ENCODE data around the gene LAMA2.

LAMA2 gene

GRCh38 chr6:129269076-129269475 lies 386.1 kb downstream of the LAMA2 start:
- H3K36me3 ChIP-seq (ENCODE audit: control insufficient read depth in 1 of 2, insufficient read depth in 2 of 2, low read depth in 1 of 2, low read length in 2 of 2), result peaks cover 0 to 21% of the 10 kb centered on the region in 2 experiments
- no peak overlapping the region for H3K4me3 ChIP-seq (ENCODE audit: insufficient read depth in 1 of 2, low read depth in 1 of 2, low read length in 2 of 2)
- no peak overlapping the region for H3K4ac ChIP-seq (ENCODE audit: low read depth in 1 of 2, low read length in 2 of 2)
- H3K9ac ChIP-seq (ENCODE audit: low read length), result no peak overlapping the region
- H2BK5ac ChIP-seq (ENCODE audit: low read depth, low read length, poor library complexity, severe bottlenecking), result no peak overlapping the region
- H3K18ac ChIP-seq (ENCODE audit: low read depth in 1 of 2, low read length in 2 of 2), result no peak overlapping the region
- no peak overlapping the region for H4K91ac ChIP-seq (ENCODE audit: low read length)
- H2BK12ac ChIP-seq (ENCODE audit: low read length in 2 of 2), result no peak overlapping the region
- no peak overlapping the region for H3K4me2 ChIP-seq (ENCODE audit: low read length, poor library complexity, severe bottlenecking)
- H2AFZ ChIP-seq (ENCODE audit: low read depth, low read length), result no peak overlapping the region
- H3K27ac ChIP-seq (ENCODE audit: low read length, poor library complexity, severe bottlenecking), result no peak overlapping the region
- no peaks in the 10 kb centered on the region for H3K79me1 ChIP-seq (replicated peaks; ENCODE audit: low read length, poor library complexity, severe bottlenecking)
- H3K14ac ChIP-seq (ENCODE audit: low read length in 2 of 2), result no peak overlapping the region
- H2BK15ac ChIP-seq (ENCODE audit: low read depth, poor library complexity, severe bottlenecking), result no peak overlapping the region
- DNase-seq, result no peak
- H3K4me1 ChIP-seq (ENCODE audit: control insufficient read depth, insufficient read depth, low read depth, low read length), result no peaks in the 10 kb centered on the region
- no peaks in the 10 kb centered on the region for H3K27me3 ChIP-seq (ENCODE audit: control insufficient read depth in 1 of 2, insufficient read depth in 1 of 2, low read length in 2 of 2)
- H3K23ac ChIP-seq (ENCODE audit: low read length in 2 of 2), result no peak overlapping the region
- H2BK120ac ChIP-seq (ENCODE audit: low read depth, low read length), result no peak overlapping the region
- H3K9me3 ChIP-seq (ENCODE audit: control insufficient read depth, low read length), result no peaks in the 10 kb centered on the region
- H2AK5ac ChIP-seq (ENCODE audit: low read length, severe bottlenecking), result no peak overlapping the region
- no peak overlapping the region for H4K8ac ChIP-seq (ENCODE audit: low read length)
- 100% methylated on average over 1 of the region's 2 CpGs for WGBS

- Histone ChIP-seq H3K79me1 (replicated peaks; ENCODE audit: low read length, poor library complexity, severe bottlenecking) (no peaks in the 10 kb centered on the region), H2BK5ac (ENCODE audit: low read depth, low read length, poor library complexity, severe bottlenecking) (no peak overlapping the region), H3K27me3 (ENCODE audit: control insufficient read depth in 1 of 2, insufficient read depth in 1 of 2, low read length in 2 of 2) (no peaks in the 10 kb centered on the region), H2BK120ac (ENCODE audit: low read depth, low read length) (no peak overlapping the region), H2BK15ac (ENCODE audit: low read depth, poor library complexity, severe bottlenecking) (no peak overlapping the region), H3K9ac (ENCODE audit: low read length) (no peak overlapping the region), H3K18ac (ENCODE audit: low read depth in 1 of 2, low read length in 2 of 2) (no peak overlapping the region), H3K23ac (ENCODE audit: low read length in 2 of 2) (no peak overlapping the region), H3K14ac (ENCODE audit: low read length in 2 of 2) (no peak overlapping the region), H3K4ac (ENCODE audit: low read depth in 1 of 2, low read length in 2 of 2) (no peak overlapping the region), H3K9me3 (ENCODE audit: control insufficient read depth, low read length) (no peaks in the 10 kb centered on the region), H2BK12ac (ENCODE audit: low read length in 2 of 2) (no peak overlapping the region), H4K91ac (ENCODE audit: low read length) (no peak overlapping the region), H3K4me3 (ENCODE audit: insufficient read depth in 1 of 2, low read depth in 1 of 2, low read length in 2 of 2) (no peak overlapping the region), H3K4me2 (ENCODE audit: low read length, poor library complexity, severe bottlenecking) (no peak overlapping the region), H3K4me1 (ENCODE audit: control insufficient read depth, insufficient read depth, low read depth, low read length) (no peaks in the 10 kb centered on the region), H2AFZ (ENCODE audit: low read depth, low read length) (no peak overlapping the region), H3K27ac (ENCODE audit: low read length, poor library complexity, severe bottlenecking) (no peak overlapping the region), H2AK5ac (ENCODE audit: low read length, severe bottlenecking) (no peak overlapping the region), H4K8ac (ENCODE audit: low read length) (no peak overlapping the region), H3K36me3 (ENCODE audit: control insufficient read depth in 1 of 2, insufficient read depth in 2 of 2, low read depth in 1 of 2, low read length in 2 of 2) (peaks cover 0 to 21% of the 10 kb centered on the region in 2 experiments)
- DNase-seq, result no peak
- WGBS, result 97% methylated on average over 2 of the region's 2 CpGs
Observed at GRCh38 chr6:129269891-129270290, 387.0 kb downstream of the LAMA2 start.

GRCh38 chr6:129270450-129270849 lies 387.5 kb downstream of the LAMA2 start:
- no peak overlapping the region for H2BK120ac ChIP-seq (ENCODE audit: low read depth, low read length)
- WGBS, result 93% methylated on average over 2 of the region's 2 CpGs
- no peak overlapping the region for H2BK15ac ChIP-seq (ENCODE audit: low read depth, poor library complexity, severe bottlenecking)
- H3K9ac ChIP-seq (ENCODE audit: low read length), result no peak overlapping the region
- no peak overlapping the region for H3K4ac ChIP-seq (ENCODE audit: low read depth in 1 of 2, low read length in 2 of 2)
- no peak overlapping the region for H2AK5ac ChIP-seq (ENCODE audit: low read length, severe bottlenecking)
- H3K4me1 ChIP-seq (ENCODE audit: control insufficient read depth, insufficient read depth, low read depth, low read length), result no peaks in the 10 kb centered on the region
- no peak overlapping the region for H3K23ac ChIP-seq (ENCODE audit: low read length in 2 of 2)
- no peak overlapping the region for H3K27ac ChIP-seq (ENCODE audit: low read length, poor library complexity, severe bottlenecking)
- H2AFZ ChIP-seq (ENCODE audit: low read depth, low read length), result no peak overlapping the region
- H2BK5ac ChIP-seq (ENCODE audit: low read depth, low read length, poor library complexity, severe bottlenecking), result no peak overlapping the region
- no peak overlapping the region for H3K4me3 ChIP-seq (ENCODE audit: insufficient read depth in 1 of 2, low read depth in 1 of 2, low read length in 2 of 2)
- no peaks in the 10 kb centered on the region for H3K79me1 ChIP-seq (replicated peaks; ENCODE audit: low read length, poor library complexity, severe bottlenecking)
- no peak overlapping the region for H4K91ac ChIP-seq (ENCODE audit: low read length)
- peaks cover 0 to 21% of the 10 kb centered on the region in 2 experiments for H3K36me3 ChIP-seq (ENCODE audit: control insufficient read depth in 1 of 2, insufficient read depth in 2 of 2, low read depth in 1 of 2, low read length in 2 of 2)
- no peaks in the 10 kb centered on the region for H3K27me3 ChIP-seq (ENCODE audit: control insufficient read depth in 1 of 2, insufficient read depth in 1 of 2, low read length in 2 of 2)
- H2BK12ac ChIP-seq (ENCODE audit: low read length in 2 of 2), result no peak overlapping the region
- no peak overlapping the region for H3K14ac ChIP-seq (ENCODE audit: low read length in 2 of 2)
- no peak overlapping the region for H4K8ac ChIP-seq (ENCODE audit: low read length)
- H3K9me3 ChIP-seq (ENCODE audit: control insufficient read depth, low read length), result no peaks in the 10 kb centered on the region
- no peak overlapping the region for H3K4me2 ChIP-seq (ENCODE audit: low read length, poor library complexity, severe bottlenecking)
- DNase-seq, result no peak
- no peak overlapping the region for H3K18ac ChIP-seq (ENCODE audit: low read depth in 1 of 2, low read length in 2 of 2)

- Histone ChIP-seq H4K91ac (ENCODE audit: low read length) (no peak overlapping the region), H3K14ac (ENCODE audit: low read length in 2 of 2) (no peak overlapping the region), H3K4me2 (ENCODE audit: low read length, poor library complexity, severe bottlenecking) (no peak overlapping the region), H3K4me1 (ENCODE audit: control insufficient read depth, insufficient read depth, low read depth, low read length) (no peaks in the 10 kb centered on the region), H3K4ac (ENCODE audit: low read depth in 1 of 2, low read length in 2 of 2) (no peak overlapping the region), H2BK12ac (ENCODE audit: low read length in 2 of 2) (no peak overlapping the region), H3K27me3 (ENCODE audit: control insufficient read depth in 1 of 2, insufficient read depth in 1 of 2, low read length in 2 of 2) (no peaks in the 10 kb centered on the region), H4K8ac (ENCODE audit: low read length) (no peak overlapping the region), H2AK5ac (ENCODE audit: low read length, severe bottlenecking) (no peak overlapping the region), H2AFZ (ENCODE audit: low read depth, low read length) (no peak overlapping the region), H2BK120ac (ENCODE audit: low read depth, low read length) (no peak overlapping the region), H3K9me3 (ENCODE audit: control insufficient read depth, low read length) (no peaks in the 10 kb centered on the region), H3K79me1 (replicated peaks; ENCODE audit: low read length, poor library complexity, severe bottlenecking) (no peaks in the 10 kb centered on the region), H2BK5ac (ENCODE audit: low read depth, low read length, poor library complexity, severe bottlenecking) (no peak overlapping the region), H3K23ac (ENCODE audit: low read length in 2 of 2) (no peak overlapping the region), H3K9ac (ENCODE audit: low read length) (no peak overlapping the region), H2BK15ac (ENCODE audit: low read depth, poor library complexity, severe bottlenecking) (no peak overlapping the region), H3K27ac (ENCODE audit: low read length, poor library complexity, severe bottlenecking) (no peak overlapping the region), H3K4me3 (ENCODE audit: insufficient read depth in 1 of 2, low read depth in 1 of 2, low read length in 2 of 2) (no peak overlapping the region), H3K18ac (ENCODE audit: low read depth in 1 of 2, low read length in 2 of 2) (no peak overlapping the region), H3K36me3 (ENCODE audit: control insufficient read depth in 1 of 2, insufficient read depth in 2 of 2, low read depth in 1 of 2, low read length in 2 of 2) (peaks cover 0 to 14% of the 10 kb centered on the region in 2 experiments)
- DNase-seq, result no peak
- WGBS, result 92% methylated on average over 3 of the region's 3 CpGs
Observed at GRCh38 chr6:129273161-129273560, 390.2 kb downstream of the LAMA2 start.

Data from mesenchymal stem cell (in vitro differentiated cells and primary cell).